NCI-H446 (cell line): ENCODE measurements around the gene STAMBP.

Source experiments
- DNase-seq, 2 experiments: peaks; one replicate each; lab custom pipeline; 2025; lab: John Stamatoyannopoulos, UW

Gene STAMBP

GRCh38 chr2:73906847-73907505, 78.2 kb downstream of the STAMBP start:
- DNase-seq, result no peak

DNA sequence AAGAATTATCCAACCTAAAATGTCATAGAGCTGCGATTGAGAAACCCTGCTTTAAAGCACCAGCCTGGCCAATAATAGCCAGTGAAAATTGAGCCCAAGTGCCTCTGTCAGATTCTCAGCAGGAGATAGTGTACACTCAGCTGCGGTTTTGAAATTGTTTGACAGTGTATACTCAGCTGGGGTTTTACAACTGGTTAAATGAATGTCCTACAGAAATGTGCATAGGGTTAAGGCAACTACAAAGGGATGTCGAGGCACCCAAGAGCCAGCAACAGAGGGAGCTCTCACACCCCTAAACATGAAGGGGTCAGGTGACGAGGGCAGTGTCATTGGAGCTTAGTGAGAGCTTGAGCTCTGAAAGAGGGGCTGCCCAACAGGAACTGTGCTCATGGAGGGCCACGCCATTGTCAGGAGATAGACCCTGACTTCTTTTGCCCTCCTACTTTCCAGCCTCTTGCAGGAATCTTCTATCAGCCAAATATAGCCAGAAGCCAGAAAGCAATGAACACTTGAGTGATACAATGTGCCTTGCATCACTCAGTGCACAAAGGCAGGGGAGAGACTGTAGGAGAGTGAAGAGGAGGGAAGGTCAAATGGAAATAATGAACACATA, 79.2 kb downstream of the STAMBP start:
- no peak for DNase-seq

DNA sequence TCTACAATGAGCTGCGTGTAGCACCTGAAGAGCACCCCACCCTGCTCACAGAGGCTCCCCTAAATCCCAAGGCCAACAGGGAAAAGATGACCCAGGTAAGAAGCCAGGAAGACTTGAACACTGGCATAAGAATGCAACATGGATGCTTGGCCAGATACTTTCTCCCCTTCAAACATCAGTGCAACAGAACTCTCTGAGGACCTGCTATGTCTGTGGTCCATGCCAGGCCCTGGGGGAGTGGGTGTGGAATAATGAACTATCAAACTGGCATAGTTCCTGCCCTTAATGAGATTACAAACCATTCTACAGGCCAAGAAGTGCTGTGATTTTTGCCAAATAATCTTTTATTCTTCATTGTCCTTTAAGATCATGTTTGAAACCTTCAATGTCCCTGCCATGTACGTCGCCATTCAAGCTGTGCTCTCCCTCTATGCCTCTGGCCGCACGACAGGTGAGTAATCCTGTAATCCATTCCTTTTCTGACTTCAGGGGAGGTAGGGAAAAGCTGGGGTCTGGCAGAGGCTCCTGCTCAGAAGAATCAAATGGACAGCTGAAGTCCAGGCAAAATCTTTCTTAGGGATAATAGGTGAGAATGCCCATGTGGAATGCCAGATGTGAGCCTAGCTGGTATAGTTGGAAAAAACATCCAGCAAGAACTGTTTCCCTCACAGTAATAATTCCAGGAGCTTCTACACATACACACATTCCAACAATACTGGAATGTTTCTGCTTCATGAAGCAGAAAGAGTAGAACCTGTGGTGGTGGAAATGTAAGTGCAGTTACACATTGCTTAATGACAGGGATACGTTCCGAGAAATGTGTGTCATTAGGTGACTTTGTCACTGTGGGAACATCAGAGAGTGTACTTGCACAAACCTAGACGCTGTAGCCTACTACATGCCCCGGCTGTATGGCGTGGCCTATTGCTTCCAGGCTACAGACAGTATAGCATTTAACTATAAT, 80.2 kb downstream of the STAMBP start:
- DNase-seq, result no peak

GRCh38 chr2:73910873-73911547, 82.2 kb downstream of the STAMBP start:
- DNase-seq, result no peak

- no peak for DNase-seq
Observed at GRCh38 chr2:73911548-73912208, 82.9 kb downstream of the STAMBP start.

DNA sequence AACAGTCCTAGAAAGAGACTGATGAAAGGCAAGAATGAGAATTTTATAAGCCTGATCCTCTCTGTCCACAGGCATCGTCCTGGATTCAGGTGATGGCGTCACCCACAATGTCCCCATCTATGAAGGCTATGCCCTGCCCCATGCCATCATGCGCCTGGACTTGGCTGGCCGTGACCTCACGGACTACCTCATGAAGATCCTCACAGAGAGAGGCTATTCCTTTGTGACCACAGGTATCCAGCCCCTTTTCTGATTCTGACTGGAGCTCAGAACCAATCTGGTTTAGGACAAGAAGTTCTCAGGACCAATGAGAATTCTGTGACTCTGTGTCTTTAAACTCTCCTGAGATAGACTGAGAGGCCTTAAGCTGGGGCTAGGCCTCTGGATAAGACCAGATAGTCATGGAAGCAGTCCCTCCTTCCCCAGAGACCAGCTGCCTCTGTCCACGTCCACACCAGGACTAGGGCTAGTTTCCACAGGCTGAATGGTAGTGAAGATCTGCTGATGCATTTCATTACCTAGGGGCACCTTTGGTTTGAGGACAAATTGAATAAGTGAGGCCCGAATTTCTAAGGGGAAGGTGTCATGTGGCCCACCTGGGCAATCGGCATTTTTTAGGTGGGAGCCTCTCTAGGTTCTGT, 84.8 kb downstream of the STAMBP start:
- DNase-seq, result no peak

DNA sequence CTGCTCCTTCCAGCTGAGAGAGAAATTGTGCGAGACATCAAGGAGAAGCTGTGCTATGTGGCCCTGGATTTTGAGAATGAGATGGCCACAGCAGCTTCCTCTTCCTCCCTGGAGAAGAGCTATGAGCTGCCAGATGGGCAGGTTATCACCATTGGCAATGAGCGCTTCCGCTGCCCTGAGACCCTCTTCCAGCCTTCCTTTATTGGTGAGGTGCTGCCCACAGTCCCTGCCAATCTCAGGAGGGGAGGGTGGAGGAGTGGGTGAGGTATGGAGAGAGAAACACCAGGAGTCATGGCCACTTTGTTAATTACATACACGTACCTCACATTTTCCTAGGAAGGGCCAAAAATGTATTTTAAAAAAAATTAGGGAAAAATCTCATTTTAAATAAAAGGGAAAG, 85.9 kb downstream of the STAMBP start:
- no peak for DNase-seq

- DNase-seq, result no peak
Observed at GRCh38 chr2:73915437-73915993, 86.8 kb downstream of the STAMBP start.

DNA sequence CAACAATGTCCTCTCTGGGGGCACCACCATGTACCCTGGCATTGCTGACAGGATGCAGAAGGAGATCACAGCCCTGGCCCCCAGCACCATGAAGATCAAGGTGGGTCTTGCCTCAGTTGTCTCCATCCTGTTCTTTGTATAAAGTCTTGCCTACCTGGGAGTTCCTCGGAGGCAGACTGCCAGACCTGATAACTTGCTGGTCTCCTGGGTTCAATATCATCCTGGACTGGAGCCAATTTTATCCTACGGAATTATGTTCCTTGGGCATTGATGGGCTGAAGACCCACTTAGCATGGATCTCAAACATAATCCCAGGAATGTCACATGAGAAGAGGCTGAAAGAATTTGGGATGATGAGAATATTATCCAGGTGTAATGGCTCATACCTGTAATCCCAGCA, 87.9 kb downstream of the STAMBP start:
- no peak for DNase-seq

DNA sequence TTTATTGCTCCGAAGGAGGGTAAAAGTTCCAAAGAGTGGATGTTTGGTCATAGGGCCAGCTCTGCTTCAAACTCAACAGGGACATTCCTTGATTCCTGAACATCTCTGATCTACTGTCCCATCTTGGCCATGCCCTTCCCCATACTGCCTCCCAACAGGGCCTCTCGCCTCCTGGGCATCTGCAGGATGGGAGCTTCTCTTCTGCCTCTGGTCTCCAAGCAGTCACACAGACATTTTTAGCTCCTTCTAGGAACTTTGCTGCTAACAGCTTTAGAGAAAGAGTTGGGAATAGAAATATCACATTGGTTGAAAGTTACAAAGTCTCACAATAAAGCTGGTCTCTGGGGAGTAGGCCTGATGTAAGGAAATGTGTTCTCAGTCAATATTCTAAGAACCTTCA, 88.5 kb downstream of the STAMBP start:
- DNase-seq, result no peak

DNA sequence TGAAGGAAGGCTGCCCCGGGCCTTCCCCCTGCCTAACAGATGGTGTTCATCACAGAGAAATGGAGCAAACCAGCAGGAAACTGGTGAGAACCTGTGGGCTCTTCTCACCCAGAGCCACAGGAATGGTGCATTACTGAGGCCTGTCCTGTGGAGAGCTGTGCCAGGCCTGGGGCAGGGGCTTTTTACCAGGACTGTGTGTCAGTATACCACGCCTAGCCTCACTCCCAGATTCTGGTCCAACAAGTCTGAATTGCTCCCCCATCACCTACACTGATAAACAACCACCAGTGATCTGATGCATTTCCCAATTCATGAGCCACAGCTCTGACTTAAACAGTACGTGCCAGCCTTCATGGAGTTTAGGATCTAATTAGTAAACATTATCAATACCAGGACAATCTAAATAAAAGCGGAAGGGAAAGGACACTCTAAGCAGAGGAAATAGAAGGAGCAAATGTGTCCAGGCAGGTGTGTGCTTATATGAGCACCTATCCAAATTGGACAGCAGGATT, 89.0 kb downstream of the STAMBP start:
- DNase-seq, result no peak

DNA sequence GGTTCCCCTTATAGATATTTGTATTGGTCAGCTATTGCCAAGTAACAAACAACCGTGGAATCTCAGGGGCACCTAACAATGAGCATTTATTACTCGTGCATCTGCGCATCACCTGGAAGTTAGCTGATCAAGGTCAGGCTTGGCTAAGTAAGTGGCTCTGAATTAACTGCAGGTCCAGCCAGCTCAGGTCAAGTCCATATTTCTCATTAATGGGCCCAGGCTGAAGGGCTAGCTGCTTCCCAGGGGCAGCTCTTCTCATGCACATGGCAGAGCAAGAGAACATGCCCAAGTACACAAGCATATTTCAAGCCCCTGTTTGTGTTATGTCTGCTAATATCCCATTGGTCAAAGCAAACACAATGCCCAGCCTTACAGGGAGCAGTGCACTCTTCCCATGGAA, 90.1 kb downstream of the STAMBP start:
- DNase-seq, result no peak

DNA sequence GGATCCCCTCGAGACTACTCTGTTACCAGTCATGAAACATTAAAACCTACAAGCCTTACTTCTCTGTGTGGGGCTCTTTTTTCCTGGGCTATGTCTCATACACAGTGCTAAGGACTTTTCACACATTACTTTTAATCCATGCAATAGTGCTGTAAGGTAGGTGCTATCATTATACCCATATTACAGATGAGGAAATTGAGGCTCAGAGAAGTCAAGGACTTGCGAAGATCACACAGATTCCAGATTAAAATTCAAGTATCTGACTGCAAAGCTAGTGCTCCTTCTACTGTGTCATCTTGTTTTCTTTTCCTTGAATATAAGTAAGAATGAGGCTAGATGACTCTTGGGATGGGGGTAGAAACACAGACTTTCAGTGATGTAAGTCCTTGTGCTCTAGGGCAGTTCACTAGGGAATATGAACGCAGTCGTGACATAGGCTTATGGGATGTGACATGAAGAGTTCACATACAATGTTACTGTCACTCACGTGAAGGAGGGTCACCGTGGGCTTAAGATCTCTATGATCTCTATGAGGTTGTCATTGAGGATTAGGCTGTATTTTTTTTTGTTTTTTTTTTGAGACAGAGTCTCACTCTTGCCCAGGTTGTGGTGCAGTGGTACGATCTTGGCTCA, 91.0 kb downstream of the STAMBP start:
- DNase-seq, result no peak

- no peak for DNase-seq
Observed at GRCh38 chr2:73920577-73921545, 92.1 kb downstream of the STAMBP start.

DNA sequence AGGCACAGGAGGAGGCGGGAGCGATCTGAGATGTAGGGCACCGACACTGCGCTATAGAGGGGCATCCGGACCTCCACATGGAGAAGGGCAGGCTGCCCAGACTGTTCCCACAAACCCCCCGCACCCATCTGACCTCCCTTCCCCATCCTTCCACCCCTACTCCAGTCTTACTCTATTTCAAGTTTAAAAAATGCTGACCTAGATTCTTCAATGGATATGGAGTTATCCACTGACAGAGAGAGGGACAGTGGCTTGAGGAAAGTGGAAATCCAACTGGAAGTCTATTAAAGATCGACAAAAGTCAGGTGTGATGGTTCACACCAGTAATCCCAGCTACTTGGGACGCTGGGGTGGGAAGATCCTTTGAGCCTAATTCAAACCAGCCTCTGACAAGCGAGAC, 92.8 kb downstream of the STAMBP start:
- no peak for DNase-seq

- no peak for DNase-seq
Observed at GRCh38 chr2:73922681-73923080, 93.9 kb downstream of the STAMBP start.
